ENCODE results near the gene SURF1. TPM values are rescaled to one million over a fixed set of nuclear protein-coding genes. Genes with fewer than 3 reads are reported as not detected.

The SURF1 gene
- total RNA-seq, 1 experiment from 2014 or later: 71.7 TPM

GRCh38 chr9:133374612-133375115, 18.4 kb upstream of the SURF1 start:
- ChIA-PET CTCF (interaction anchor here (1.2 kb wide), 1 partner anchor 188 kb away, joined by 3 read pairs; no protein-coding TSS in a partner anchor), POLR2A (interaction anchor here (1.7 kb wide), 1 partner anchor 19 kb away, joined by 7 read pairs; the partner anchor contains the start of genes SURF1 and SURF2), RAD21 (ENCODE audit: low non-redundant PET in 1 of 2, low total read pairs in 2 of 2, uncharacterized antibody in 2 of 2, unreplicated experiment in 2 of 2) (no interaction called here)
- Histone ChIP-seq H3K4me2 (ENCODE audit: low read length) (peak overlapping the region; percentile 76), H3K9me2 (ENCODE audit: insufficient read depth) (no peaks in the 10 kb centered on the region), H3K4me1 (ENCODE audit: control insufficient read depth in 1 of 2, insufficient read depth in 2 of 2, low read length in 2 of 2) (peaks cover 21 to 29% of the 10 kb centered on the region in 2 experiments), H4K20me1 (ENCODE audit: insufficient read depth) (0 out of 2 replicates have a peak, but pooled peaks cover 9% of the 10 kb centered on the region), H3K27ac (ENCODE audit: low read depth, low read length) (peak overlapping the region; percentile 91), H3K27me3 (ENCODE audit: insufficient read depth, low read length) (no peaks in the 10 kb centered on the region), H2AFZ (ENCODE audit: low read depth, low read length, poor library complexity, severe bottlenecking) (no peak overlapping the region), H3K36me3 (ENCODE audit: control insufficient read depth in 1 of 2, insufficient read depth in 2 of 2, low read length in 2 of 2) (peaks cover 10 to 22% of the 10 kb centered on the region in 2 experiments; a peak in 3 of 4 replicates), H3K9me3 (ENCODE audit: control insufficient read depth in 1 of 2, insufficient read depth in 1 of 2, low read depth in 1 of 2, low read length in 2 of 2) (no peaks in the 10 kb centered on the region), H3K9ac (ENCODE audit: low read length) (peak overlapping the region; percentile 94), H3K4me3 (replicated peaks in 1 of 2; ENCODE audit: low read depth in 1 of 2, low read length in 2 of 2) (peak overlapping the region; percentile 59 to 95), H3K79me2 (ENCODE audit: insufficient read depth, low read length) (peaks cover 62% of the 10 kb centered on the region)
- TSS peak; percentile 62 for BruUV-seq (replicated peaks)
- DNase-seq (ENCODE audit: low read depth, low spot score) (no peak), ATAC-seq (no peak)
- TF ChIP-seq RAD21 (IDR thresholded peaks at IDR 0.05; ENCODE audit: low read depth) (no peak), POLR2A (IDR thresholded peaks at IDR 0.05; ENCODE audit: borderline replicate concordance, extremely low read depth, insufficient read depth, insufficient read length) (no peak), EZH2phosphoT487 (IDR thresholded peaks at IDR 0.05; ENCODE audit: borderline replicate concordance) (no peak), POLR2AphosphoS5 (IDR thresholded peaks at IDR 0.05; ENCODE audit: low read depth, low read length) (no peak), CTCF (IDR thresholded peaks at IDR 0.05 in 2 of 3, conservative IDR thresholded peaks at IDR 0.05 in 1 of 3; ENCODE audit: borderline replicate concordance in 1 of 3, insufficient read depth in 1 of 3, low read depth in 2 of 3, low read length in 2 of 3) (no peak), JUND (IDR thresholded peaks at IDR 0.05) (no peak), YY1 (IDR thresholded peaks at IDR 0.05; ENCODE audit: extremely low read depth, insufficient replicate concordance, low read depth, low read length) (no peak), SRF (IDR thresholded peaks at IDR 0.05; ENCODE audit: low read depth) (no peak), EGR1 (IDR thresholded peaks at IDR 0.05; ENCODE audit: low read depth) (no peak)
- intact Hi-C loops (cut with micrococcal nuclease): no loop called here

All from HCT116 (cell line).